ENCODE data around the gene ABCE1.

The ABCE1 gene

DNA sequence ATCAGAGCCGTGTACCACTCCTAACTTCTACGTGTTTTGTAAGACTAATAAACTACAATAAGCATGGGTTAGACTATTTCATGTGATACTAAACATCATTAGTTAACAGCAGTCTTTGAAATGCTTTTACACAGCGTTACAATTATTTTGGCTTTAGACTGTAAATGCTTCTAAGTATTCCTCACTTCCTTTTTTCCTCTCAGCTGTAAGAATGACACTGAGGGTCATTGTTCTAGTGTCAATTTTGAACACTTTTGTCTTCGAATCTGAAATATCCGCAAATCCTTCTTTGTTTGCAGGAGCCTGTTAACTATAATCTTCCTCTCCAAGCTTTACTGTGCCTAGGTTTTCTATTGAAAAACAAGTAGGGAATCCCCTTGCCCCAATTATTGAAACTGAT is 1.5 kb downstream of the ABCE1 start:
- DNase-seq (ENCODE audit: low read depth in 2 of 2), result peak; percentile 21 to 42
- TF ChIP-seq, protein P1, sequence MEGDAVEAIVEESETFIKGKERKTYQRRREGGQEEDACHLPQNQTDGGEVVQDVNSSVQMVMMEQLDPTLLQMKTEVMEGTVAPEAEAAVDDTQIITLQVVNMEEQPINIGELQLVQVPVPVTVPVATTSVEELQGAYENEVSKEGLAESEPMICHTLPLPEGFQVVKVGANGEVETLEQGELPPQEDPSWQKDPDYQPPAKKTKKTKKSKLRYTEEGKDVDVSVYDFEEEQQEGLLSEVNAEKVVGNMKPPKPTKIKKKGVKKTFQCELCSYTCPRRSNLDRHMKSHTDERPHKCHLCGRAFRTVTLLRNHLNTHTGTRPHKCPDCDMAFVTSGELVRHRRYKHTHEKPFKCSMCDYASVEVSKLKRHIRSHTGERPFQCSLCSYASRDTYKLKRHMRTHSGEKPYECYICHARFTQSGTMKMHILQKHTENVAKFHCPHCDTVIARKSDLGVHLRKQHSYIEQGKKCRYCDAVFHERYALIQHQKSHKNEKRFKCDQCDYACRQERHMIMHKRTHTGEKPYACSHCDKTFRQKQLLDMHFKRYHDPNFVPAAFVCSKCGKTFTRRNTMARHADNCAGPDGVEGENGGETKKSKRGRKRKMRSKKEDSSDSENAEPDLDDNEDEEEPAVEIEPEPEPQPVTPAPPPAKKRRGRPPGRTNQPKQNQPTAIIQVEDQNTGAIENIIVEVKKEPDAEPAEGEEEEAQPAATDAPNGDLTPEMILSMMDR (IDR thresholded peaks at IDR 0.05; ENCODE audit: low read depth, low read length), result no peak
- H3K4me3 ChIP-seq (replicated peaks in 1 of 2; ENCODE audit: low read depth in 2 of 2, low read length in 2 of 2), result peak overlapping the region in 1 of 2 donors; percentile 83

- no peak overlapping the region for H3K4me3 ChIP-seq (replicated peaks in 1 of 2; ENCODE audit: low read depth in 2 of 2, low read length in 2 of 2)
- peak in 1 of 2 donors; percentile 27 for DNase-seq (ENCODE audit: low read depth in 2 of 2)
- TF ChIP-seq, protein P1 (IDR thresholded peaks at IDR 0.05; ENCODE audit: low read depth, low read length), result no peak
Measured at GRCh38 chr4:145101091-145101490, 3.0 kb downstream of the ABCE1 start.

GRCh38 chr4:145102619-145103018 is 4.5 kb downstream of the ABCE1 start:
- TF ChIP-seq, protein P1 (IDR thresholded peaks at IDR 0.05; ENCODE audit: low read depth, low read length), result no peak
- DNase-seq (ENCODE audit: low read depth in 2 of 2), result no peak
- H3K4me3 ChIP-seq (replicated peaks in 1 of 2; ENCODE audit: low read depth in 2 of 2, low read length in 2 of 2), result no peak overlapping the region

GRCh38 chr4:145103496-145103895 is 5.4 kb downstream of the ABCE1 start:
- TF ChIP-seq, protein P1 (IDR thresholded peaks at IDR 0.05; ENCODE audit: low read depth, low read length), result no peak
- H3K4me3 ChIP-seq (replicated peaks in 1 of 2; ENCODE audit: low read depth in 2 of 2, low read length in 2 of 2), result no peak overlapping the region
- DNase-seq (ENCODE audit: low read depth in 2 of 2), result no peak

DNA sequence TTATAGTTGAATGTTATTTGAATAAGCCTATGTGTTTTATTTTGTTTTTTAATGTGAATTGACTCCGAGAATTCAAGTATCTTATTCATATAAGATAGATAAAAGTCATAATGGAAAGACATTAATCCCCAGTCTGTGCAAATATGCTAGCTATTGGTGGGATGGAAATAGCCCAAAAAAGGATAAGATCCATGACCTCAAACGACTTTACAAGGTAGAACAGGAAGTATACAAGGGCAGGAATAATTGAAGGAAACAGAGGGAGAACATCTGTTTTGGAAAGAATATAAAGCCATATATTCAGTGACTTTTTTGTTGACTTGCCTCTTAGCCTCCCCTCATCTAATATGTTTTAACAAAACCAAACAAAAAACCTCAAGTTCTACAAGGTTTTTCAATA is 9.0 kb downstream of the ABCE1 start:
- DNase-seq (ENCODE audit: low read depth in 2 of 2), result no peak
- TF ChIP-seq, protein P1 (IDR thresholded peaks at IDR 0.05; ENCODE audit: low read depth, low read length), result no peak
- no peak overlapping the region for H3K4me3 ChIP-seq (replicated peaks in 1 of 2; ENCODE audit: low read depth in 2 of 2, low read length in 2 of 2)

- no peak overlapping the region for H3K4me3 ChIP-seq (replicated peaks in 1 of 2; ENCODE audit: low read depth in 2 of 2, low read length in 2 of 2)
- TF ChIP-seq, protein P1 (IDR thresholded peaks at IDR 0.05; ENCODE audit: low read depth, low read length), result no peak
- no peak for DNase-seq (ENCODE audit: low read depth in 2 of 2)
Measured at GRCh38 chr4:145108128-145108527, 10.0 kb downstream of the ABCE1 start.

DNA sequence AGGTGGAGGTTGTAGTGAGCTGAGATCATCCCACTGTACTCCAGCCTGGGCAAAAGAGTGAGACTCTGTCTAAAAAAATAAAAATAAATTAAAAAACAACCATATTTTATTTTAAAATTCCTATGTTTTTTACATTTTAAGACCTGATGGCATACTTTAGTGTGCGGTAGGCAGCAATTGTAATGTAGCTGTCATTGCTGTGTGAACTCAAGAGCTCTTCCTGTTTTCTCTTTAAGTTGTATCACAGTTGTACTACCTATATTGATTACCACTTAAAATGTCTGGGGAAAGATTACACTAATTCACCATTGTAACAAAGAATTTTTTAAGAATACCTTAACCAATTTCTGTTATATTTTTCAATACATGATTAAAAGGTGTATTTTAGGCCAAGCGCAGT is 27.3 kb downstream of the ABCE1 start:
- H3K4me3 ChIP-seq (replicated peaks in 1 of 2; ENCODE audit: low read depth in 2 of 2, low read length in 2 of 2), result no peak overlapping the region
- TF ChIP-seq, protein P1 (IDR thresholded peaks at IDR 0.05; ENCODE audit: low read depth, low read length), result no peak
- DNase-seq (ENCODE audit: low read depth in 2 of 2), result no peak

All from cardiac fibroblast (primary cell).